HG03354 (cell line): Measurements from ENCODE around the gene CBX4.
A peak's percentile ranks its signal among the peaks of the same experiment; 100 is the strongest.

ENCODE experiments used
- ATAC-seq: cut with Tn5 transposase; IDR thresholded peaks from one replicate; pipeline ENCODE4 v1.9.1; 2021; ENCODE audit warnings: mild to moderate bottlenecking; ENCODE audit not compliant: unreplicated experiment, poor library complexity, severe bottlenecking

The CBX4 gene

GRCh38 chr17:79814974-79815835 is 24.0 kb downstream of the CBX4 start:
- no peak for ATAC-seq

GRCh38 chr17:79814127-79814973 is 24.9 kb downstream of the CBX4 start:
- no peak for ATAC-seq

- ATAC-seq, result no peak
Measured at GRCh38 chr17:79813297-79814126, 25.7 kb downstream of the CBX4 start.

- no peak for ATAC-seq
Measured at GRCh38 chr17:79812353-79813258, 26.6 kb downstream of the CBX4 start.

GRCh38 chr17:79811868-79812352 is 27.3 kb downstream of the CBX4 start:
- ATAC-seq, result no peak

- ATAC-seq, result no peak
Measured at GRCh38 chr17:79811011-79811867, 28.0 kb downstream of the CBX4 start.

GRCh38 chr17:79810130-79811010 is 28.9 kb downstream of the CBX4 start:
- peak; percentile 84 for ATAC-seq

- ATAC-seq, result no peak
Measured at GRCh38 chr17:79809530-79810129, 29.6 kb downstream of the CBX4 start.

GRCh38 chr17:79808763-79809529 is 30.3 kb downstream of the CBX4 start:
- ATAC-seq, result no peak

GRCh38 chr17:79806863-79807720 is 32.1 kb downstream of the CBX4 start:
- ATAC-seq, result no peak

GRCh38 chr17:79806446-79806760 is 32.8 kb downstream of the CBX4 start:
- ATAC-seq, result no peak

GRCh38 chr17:79804856-79805696 is 34.2 kb downstream of the CBX4 start:
- ATAC-seq, result no peak

GRCh38 chr17:79803997-79804855 is 35.0 kb downstream of the CBX4 start:
- peak; percentile 70 for ATAC-seq
